ENCODE data around the gene ZNF512B.
"Not testable (repeated sequence)": the region's sequence is repeated elsewhere in the genome, so short reads cannot be mapped to it uniquely, and the experiment has no call there.

Gene ZNF512B

DNA sequence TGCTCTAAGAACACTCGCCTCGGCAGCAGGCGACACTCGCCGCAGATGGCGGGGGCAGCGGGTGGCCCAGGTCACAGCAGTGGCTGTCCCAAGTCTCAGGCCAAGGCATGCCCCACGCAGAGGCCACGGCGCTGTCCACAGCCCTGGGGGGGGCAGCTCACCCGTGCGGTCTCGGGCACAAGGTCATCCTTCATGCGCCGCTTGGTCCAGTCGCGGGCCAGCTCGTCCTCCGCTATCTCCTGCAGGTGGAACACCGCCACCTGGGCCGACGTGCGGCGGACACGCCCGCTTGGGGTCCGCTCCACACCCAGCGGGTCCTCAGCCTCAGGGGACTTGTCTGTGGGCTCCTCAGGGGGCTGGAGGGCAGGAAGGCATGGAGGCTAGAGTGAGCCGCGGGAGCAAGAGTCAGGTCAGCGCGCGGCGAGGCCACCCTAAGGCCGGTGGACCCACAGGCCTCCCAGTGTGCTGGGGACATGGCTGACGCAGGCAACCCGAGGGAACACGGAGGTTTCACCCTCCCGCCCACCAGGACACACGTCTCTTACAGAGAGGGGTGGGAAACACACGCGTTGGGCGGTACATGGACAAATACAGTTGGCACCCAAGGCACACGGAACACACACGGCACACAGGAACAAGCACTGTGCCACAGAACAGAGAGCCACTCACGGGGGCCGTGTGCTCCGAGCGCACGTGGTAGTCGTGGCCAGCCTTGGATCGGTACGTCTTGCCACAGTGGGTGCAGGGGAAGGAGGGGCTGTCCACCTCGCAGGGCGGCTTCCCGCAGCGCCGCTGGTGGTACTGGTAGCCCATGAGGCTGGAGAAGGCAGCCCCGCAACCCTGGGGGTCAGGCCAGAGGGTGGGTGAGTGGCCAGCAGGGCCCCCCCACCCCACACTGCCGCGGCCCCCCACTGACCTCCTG is 7.0 kb downstream of the ZNF512B start:
- DNase-seq (ENCODE audit: low spot score) = no peak

DNA sequence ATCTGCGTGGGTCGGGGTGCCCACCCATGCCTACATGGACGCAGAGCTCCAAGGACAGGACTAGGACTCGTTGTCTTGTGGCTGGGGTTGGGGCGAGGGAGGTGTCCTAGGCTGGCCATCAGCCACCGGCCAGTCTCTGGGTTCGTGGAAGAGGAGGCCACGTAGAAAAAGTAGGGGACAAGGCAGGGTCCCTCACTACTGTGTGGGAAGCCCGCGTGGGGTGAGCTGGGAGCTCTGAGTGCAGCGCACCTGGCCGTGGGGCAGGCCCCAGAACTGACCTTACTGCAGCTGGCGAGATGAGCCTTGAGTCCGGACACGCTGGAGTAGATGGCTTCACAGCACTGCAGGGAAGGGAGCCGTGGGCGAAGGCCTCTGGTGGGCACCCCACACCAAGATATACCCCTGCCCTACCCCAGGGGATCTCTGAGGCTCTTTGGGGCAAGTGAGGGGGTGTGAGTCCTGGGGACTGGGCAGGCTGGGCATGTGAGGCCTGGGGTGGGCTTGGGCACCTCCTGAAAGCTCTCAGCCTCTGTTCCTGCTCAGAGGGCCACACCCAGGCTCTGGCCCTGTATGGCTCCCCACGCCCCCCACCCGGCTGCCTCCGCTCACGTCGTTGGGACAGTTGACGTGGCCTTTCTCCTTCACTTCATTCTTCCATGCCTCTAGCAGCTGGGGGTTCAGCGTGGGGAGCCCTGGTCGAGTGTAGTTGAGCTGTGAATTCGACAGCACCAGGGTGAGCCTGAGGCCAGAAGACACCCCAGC is 7.9 kb downstream of the ZNF512B start:
- no peak for DNase-seq (ENCODE audit: low spot score)

DNA sequence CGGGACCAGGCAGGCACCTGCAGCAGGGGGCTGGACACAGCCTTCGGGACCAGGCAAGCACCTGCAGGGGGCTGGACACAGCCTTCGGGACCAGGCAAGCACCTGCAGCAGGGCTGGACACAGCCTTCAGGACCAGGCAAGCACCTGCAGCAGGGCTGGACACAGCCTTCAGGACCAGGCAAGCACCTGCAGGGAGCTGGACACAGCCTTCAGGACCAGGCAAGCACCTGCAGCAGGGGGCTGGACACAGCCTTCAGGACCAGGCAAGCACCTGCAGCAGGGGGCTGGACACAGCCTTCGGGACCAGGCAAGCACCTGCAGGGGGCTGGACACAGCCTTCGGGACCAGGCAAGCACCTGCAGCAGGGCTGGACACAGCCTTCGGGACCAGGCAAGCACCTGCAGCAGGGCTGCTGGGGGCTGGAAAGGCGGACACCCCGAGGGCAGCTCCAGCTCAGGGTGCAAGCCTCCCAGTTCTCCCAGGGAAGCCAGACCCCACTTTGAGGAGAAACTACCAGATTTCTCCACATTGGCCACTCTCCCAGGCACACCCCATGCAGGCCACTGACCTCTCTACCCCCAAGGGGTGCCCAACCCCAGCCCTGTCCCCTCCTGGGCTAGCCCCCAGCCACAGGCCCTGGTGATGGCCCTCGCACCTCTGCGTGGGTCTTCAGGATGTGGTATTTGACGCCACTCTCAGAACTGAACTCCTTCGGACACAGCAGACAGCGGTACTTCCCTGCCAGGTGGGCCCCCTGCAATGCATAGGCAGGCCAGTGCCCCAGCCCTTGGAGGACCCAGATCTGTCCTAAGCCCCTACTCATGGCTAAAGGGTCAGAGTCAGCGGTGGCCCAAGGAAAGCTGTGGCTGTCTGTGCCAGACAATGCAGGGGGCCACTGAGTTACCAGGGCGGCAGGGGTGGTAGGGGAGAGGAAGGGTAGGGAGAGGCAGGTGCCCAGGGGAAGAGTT is 8.8 kb downstream of the ZNF512B start:
- not testable (repeated sequence) for DNase-seq (ENCODE audit: low spot score)

DNA sequence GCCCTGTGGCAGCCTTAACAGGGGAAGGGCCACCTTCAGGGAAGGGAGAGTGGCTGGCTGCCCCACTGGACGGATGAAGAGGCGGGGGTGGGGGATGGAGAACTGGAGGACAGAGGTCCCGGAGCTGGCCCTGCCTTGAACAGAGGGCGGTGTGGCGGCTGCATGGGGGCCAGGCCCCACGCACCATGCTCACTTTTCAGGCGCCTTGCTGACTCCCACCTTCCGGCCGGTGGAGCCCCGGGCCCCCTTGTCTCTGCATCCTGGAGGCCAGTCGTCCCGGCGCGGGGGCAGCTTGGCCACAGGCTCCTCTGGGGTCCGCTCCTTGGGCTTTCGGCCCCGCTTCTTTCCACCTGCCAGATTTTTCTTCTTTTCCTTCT is 10.0 kb downstream of the ZNF512B start:
- no peak for DNase-seq (ENCODE audit: low spot score)

DNA sequence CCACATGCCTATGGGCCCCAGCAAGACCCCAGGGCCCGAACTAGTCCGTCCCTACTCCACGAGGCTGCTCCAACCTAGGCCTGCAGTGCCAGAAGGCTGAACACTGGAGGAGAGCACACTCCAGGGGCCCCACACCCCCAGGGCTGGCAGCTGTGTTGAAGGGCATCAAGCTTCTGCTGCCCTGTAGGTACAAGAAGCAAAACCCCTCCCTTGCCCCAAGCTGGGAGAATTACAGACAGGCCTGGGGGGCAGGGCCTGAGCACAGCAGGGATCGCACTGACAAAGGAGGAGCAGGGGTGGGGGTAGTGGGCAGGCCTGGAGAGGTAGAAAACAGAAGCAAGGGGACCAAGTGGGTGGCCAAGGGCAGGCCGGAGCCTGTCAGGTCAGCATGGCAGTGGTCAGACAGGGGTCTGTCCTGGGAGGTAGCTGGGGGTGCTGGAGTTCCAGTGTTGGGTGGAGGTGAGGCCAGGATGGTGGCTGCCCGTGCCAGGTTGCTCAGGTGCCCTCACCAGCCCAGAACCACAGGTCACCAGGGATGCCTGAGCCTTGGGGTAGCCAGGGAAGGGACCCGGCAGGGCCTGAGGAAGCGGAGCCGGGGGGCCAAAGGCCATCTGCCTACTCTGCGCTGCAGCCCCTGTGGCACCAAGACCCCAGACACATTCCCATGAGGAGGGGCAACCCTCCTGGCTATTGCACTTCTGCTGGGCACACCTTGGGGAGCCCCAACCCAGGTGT is 10.6 kb downstream of the ZNF512B start:
- DNase-seq (ENCODE audit: low spot score) = no peak

DNA sequence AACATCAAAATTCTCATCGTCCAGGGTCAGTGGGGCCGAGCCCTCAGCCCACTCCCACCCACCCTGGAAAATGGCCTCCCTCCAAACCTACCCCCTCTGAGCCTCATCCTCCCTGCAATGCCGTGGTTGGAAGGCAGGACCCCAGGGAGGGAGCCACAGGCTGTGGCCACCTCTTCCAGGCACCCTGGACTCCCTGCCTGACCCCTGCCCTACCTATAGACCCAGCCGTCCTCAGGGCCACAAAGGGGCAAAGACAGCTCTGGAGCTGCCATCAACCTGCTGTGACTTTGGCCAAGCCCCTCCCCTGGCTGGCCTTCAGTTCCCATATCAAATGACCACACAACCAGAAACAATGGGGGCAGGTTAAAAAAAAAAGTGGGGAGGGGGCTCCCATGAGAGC is 11.3 kb downstream of the ZNF512B start:
- no peak for DNase-seq (ENCODE audit: low spot score)

DNA sequence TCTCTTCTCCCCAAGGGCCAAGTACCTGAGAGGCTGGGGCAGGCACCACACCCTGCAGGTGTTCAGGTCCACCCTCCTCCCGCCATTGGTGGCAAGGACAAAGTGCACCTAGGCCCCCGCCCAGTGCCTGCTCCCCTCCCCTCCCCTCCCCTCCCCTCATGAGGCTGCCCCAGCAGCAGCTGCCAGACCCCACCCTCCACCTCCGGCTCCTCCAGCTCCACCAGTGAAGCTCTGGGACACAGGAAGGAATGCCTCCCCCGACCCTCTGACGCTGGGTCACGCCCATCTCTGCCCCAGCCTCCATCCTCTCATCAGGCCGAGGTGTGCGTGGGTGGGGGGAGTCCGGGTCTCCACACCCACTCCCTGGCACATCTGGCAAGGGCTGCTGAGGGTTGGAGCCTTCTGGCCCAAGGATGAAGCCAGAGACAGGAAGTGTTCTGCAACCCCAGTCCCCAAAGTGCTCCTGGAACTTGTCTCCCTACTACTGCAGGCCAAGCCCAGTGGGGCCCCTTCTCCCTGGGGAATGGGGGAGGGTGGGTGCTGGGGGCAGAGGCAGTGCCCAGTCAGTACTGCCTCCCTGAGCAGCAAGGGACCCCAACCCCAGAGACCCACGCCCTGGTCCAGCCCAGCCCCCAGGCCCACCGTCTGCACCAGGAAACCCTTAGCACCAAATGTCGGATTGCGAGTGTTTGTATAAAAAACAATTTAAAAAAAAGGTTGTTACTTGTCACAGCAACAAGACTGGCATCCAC is 11.9 kb downstream of the ZNF512B start:
- no peak for DNase-seq (ENCODE audit: low spot score)

DNA sequence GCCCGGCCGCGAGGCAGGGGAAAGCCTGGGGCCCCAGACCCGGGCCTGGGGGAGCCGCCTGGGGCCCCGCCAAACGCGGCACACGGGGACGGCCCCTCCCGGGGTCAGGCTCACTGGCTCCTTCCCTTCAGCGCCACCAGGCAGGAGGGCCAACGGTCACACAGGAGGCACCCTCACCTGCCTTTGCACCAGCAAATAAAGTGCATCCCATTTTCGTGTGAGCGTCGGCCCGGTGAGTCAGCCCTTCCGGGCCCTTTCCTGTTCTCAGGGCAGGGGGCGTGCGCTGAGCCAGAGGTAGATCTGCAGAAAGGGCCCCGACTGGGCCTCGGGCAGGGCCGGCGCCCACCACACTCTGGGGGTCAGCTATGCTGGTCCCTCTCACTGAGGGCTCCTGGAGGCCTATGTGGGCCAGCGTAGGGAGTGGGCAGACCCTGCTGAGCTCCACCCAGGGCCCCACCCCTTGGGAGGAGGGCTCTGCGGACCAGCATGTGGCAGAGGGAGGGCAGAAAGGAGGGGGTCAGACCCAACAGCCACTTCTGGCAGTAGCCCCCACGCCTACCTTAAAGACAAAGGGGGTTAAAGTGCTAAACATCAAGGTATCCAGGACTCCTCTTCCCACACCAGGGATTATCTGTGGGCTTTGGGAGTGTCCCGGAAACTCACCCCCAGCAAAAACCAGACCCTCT is 12.6 kb downstream of the ZNF512B start:
- no peak for DNase-seq (ENCODE audit: low spot score)

DNA sequence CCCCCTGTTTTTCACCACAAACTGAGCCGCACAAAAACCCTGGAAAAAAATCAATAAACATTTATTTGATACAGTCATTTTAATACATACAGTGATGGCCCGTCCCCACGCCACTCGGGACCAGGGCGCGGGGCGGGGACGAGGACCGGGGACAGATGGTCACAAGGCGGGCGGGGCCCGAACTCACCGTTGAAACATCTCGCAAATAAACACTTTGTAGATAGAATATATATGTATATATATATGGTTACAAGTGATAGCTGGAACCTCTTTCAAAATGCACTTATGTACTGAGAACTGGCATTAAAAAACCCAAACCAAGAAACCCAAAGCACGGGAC is 13.1 kb downstream of the ZNF512B start:
- no peak for DNase-seq (ENCODE audit: low spot score)

DNA sequence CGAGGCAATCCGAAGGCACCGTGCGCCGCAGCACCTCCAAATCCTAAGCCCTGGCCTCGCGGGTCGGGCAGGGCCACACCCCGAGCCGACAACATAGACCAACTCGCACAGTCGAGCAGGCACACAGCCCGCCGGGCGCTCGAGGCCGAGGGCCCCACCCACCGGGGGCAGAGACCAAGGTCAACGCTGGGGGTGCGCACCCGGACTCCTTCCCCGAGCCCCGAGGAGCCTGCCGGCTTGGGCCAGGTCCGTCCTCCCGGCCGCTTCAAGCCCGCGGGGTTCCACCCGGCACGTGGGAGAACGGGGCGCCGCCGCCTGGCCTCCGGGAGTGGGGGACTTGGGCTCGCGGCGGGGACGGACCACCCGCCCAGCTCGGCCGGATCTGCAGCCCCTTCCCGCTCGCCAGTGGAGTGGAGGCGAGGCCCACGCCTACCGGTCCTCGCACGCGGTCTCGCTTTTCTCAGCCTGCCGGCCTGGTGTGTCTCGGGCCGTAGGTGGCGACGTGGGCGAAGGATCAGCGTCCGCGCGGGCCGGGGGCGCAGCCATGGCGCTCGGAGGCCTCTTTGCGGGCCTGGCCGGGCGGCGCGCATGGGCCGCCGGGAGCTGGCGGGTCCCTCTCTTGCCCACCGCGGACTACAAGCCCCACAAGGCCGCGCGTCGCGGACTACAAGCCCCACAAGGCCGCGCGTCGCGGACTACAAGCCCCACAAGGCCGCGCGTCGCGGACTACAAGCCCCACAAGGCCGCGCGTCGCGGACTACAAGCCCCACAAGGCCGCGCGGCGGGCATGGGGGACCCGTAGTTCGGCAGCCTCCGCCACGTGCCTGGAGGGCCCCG is 13.7 kb downstream of the ZNF512B start, which contains the start of gene UCKL1:
Gene UCKL1, minus strand, starts transcription at position 590 of the 837 bp plus-strand sequence. Its CDS starts 44 bp downstream, at position 546.
- DNase-seq (ENCODE audit: low spot score) = peak; percentile 87

DNA sequence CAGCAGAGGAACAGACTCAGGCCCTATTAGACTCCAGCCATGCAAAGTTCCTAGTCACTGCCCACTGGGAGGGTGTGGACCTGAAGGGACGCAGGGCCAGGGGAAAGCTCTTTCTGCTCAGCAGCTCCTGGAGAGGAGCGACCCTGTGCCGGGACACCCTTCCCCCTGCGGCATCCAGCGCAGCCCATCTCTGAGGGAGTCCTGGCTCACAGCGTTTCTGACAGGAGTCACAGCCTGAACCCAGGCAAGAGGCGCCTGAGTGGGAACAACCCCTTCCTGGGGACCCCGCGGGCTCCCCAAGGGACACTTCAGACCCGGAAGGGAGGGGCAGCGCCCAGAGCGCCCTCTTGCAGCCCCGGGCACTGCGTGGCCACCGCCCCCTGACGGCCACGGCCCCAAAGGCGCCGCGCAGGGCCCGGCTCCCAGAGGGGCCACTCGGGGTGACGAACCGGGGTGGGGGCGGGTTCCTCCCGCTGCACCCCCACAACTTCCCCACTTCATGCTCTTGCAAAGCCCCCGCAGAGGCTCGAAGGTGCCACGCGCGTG is 14.4 kb downstream of the ZNF512B start:
- peak; percentile 48 for DNase-seq (ENCODE audit: low spot score)

DNA sequence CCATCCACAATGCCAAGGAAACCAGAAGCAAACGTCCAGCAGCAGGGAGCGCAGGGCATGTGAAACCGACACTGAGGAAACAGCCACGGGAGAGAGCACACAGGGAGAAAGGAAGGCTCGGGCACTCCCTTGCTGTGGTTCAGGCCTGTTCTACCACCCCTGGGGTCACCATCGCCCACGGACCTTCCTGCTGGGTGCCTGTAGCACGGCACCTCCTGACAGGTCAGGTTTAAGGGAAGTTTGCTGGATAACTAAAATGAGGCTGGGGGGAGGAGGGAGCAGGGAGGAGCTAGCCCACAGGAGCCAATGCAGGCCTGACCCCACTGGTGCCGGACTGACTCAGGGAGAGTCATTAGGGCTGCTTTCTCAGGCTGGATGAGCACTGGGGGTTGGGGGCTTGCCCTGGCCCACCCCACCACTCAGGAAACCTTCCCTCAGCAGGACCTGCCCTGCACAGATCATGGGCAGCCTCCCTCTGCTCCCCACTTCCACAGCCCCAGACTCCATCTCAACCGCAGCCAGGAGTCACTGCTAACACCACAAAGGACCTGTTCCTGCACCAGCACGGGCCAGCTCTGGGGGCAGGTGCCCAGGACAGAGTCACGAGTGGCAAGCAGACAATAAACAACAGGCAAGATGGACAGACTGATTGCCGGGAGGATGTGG is 15.8 kb downstream of the ZNF512B start:
- no peak for DNase-seq (ENCODE audit: low spot score)

DNA sequence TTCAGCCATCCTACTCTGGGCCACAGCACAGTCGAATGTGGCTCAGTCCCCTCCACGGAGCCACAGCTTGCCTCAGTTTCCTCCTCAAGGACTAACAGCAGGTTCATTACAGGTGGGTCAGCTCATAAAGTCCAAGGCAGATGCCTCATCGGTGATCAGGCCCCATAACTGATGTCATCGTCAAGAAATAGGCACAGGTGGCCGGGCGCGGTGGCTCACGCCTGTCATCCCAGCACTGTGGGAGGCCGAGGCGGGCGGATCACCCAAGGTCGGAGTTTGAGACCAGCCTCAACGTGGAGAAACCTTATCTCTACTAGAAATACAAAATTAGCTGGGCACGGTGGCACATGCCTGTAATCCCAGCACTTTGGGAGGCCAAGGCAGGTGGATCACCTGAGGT is 17.0 kb downstream of the ZNF512B start:
- no peak for DNase-seq (ENCODE audit: low spot score)

DNA sequence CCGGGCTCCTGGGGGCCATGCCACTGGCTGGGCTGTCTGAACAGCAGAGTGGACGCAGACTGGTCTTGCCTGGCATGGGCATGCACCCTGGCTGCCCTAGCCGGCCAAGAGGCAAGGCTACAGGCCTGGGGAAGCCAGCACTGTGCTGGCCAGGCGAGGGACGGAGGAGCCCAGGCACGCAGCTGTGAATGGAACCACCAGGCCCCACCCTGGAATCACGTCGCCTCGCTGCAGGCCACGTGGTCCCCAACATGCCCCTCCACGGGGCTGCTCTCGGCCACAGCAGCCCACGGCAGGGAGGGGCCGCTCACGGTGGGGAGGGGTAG is 17.6 kb downstream of the ZNF512B start:
- DNase-seq (ENCODE audit: low spot score) = no peak

DNA sequence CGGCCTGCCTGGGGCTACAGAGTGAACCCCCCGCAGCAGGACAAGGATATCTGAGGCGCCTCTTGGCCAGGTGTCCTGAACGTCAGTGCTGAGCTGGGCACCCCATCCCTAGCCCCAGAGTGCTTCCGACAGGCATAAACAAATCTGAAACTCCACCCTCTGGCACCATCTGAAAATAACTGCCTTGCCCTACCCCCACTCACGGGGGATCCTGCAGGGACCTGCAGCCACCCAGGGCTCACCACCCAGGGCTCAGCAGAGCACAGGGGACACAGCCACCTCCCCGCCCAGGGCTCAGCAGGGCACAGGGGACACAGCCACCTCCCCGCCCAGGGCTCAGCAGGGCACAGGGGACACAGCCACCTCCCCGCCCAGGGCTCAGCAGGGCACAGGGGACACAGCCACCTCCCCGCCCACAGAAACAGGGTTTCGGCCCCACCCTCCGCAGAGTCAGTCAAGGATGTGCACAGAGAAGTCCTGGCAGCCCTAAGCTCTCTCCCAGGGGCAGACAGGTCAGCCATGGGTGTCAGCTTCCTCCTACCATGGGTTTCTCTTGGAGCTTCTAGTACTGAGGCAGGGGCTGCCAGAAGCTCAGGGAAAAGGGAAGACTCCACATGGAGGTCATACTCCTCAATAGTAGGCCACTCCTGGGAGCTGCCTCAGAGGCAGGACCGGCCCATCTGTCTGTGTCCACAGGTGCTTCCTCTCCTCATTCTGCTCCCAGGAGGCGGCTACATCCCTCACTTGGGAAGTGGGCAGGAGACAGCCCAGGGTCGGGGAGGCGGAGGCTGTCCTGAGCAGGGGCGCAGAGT is 18.1 kb downstream of the ZNF512B start:
- no peak for DNase-seq (ENCODE audit: low spot score)

DNA sequence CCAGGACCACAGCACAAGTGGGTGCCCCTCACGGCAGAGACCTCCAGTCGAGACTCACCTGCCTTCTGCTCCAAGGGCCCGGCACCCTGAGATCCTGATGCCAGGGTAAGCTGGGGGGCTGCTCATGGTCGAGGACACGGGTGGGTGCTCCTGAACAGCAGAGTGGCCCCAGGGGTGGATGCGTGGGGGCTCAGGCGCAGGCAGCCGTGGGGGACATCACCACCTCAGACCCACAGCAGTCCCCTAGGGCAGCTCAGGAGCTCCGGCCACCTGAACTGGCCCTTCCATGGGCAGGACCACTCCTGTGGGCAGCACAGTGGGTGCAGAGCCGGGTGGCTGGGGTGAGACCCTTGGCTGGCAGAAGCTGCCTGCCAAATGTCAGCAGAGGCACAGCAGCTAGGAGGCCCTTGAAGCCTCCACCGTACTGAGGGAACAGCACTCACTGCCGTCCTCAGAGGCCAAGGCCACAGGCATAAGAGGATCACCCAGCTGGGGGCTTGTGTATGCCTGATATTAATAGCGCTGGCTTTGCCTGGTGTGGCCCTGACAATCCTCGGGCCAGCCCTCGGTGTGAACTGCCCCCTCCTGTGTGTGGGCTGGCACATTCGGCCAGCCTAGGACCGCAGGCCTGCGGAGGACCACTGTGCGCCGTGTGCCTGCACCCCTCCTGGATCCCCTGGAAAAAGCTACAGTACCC is 18.9 kb downstream of the ZNF512B start:
- no peak for DNase-seq (ENCODE audit: low spot score)

Measured in putamen (tissue), 1 donor.